OCI-LY1 (cell line): ENCODE measurements around the gene NAGA.

Source experiments
- EZH2 ChIP-seq: fragments of 200-600 bp; sonication (generic), shearing (Covaris generic); IDR thresholded peaks from 2 replicates; pipeline ENCODE4 v1.8.0; 2017; ENCODE audit warnings: borderline replicate concordance, mixed run types, mild to moderate bottlenecking, antibody characterized with exemption, low read length, moderate library complexity, mixed read lengths
- TF ChIP-seq, protein P1 (sequence below): fragments of 200-600 bp; sonication (generic), shearing (Covaris generic); IDR thresholded peaks from 2 replicates; pipeline ENCODE4 v1.5.1; 2017; ENCODE audit warnings: mild to moderate bottlenecking, antibody characterized with exemption, low read length, moderate library complexity, mixed read lengths

- TF ChIP-seq, protein P1, sequence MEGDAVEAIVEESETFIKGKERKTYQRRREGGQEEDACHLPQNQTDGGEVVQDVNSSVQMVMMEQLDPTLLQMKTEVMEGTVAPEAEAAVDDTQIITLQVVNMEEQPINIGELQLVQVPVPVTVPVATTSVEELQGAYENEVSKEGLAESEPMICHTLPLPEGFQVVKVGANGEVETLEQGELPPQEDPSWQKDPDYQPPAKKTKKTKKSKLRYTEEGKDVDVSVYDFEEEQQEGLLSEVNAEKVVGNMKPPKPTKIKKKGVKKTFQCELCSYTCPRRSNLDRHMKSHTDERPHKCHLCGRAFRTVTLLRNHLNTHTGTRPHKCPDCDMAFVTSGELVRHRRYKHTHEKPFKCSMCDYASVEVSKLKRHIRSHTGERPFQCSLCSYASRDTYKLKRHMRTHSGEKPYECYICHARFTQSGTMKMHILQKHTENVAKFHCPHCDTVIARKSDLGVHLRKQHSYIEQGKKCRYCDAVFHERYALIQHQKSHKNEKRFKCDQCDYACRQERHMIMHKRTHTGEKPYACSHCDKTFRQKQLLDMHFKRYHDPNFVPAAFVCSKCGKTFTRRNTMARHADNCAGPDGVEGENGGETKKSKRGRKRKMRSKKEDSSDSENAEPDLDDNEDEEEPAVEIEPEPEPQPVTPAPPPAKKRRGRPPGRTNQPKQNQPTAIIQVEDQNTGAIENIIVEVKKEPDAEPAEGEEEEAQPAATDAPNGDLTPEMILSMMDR = no peak
- TF ChIP-seq EZH2 = no peak
Measured at GRCh38 chr22:42052765-42053164, 17.8 kb downstream of the NAGA start.
